Activated CD4-positive, alpha-beta T cell treated with anti-CD3 and anti-CD28 coated beads for 36 hours (primary cell): Measurements from ENCODE around the gene CES2. TPM values are rescaled to one million over a fixed set of nuclear protein-coding genes. Genes with fewer than 3 reads are reported as not detected.

Experiments
- ATAC-seq: fragments of 200-7000 bp; cut with Tn5 transposase; one replicate; pipeline ENCODE4 v1.10.0; 2021; ENCODE audit warnings: mild to moderate bottlenecking, moderate library complexity
- CTCF ChIA-PET: fragments of 350-600 bp; sonication (Branson Sonifier 250); formaldehyde crosslinking; loops from one replicate; lab custom pipeline; 2021; ENCODE audit warnings: antibody characterized with exemption; lab: Charles Lee
- POLR2A ChIA-PET: fragments of 350-600 bp; sonication (Branson Sonifier 250); formaldehyde crosslinking; loops from one replicate; lab custom pipeline; 2021; ENCODE audit warnings: antibody characterized with exemption, inconsistent platforms; lab: Charles Lee
- DNase-seq: peaks from one replicate; pipeline ENCODE4 v3.0.0-alpha.2; 2020
- H3K27ac Mint-ChIP-seq: one replicate; pipeline ENCODE4 v1.8.0; 2021; ENCODE audit warnings: mixed read lengths
- H3K27me3 Mint-ChIP-seq: one replicate; pipeline ENCODE4 v1.8.0; 2021; ENCODE audit warnings: mixed read lengths
- H3K36me3 Mint-ChIP-seq: one replicate; pipeline ENCODE4 v1.8.0; 2021; ENCODE audit warnings: low read depth, mixed read lengths
- H3K4me1 Mint-ChIP-seq: one replicate; pipeline ENCODE4 v1.8.0; 2021; ENCODE audit warnings: mixed read lengths
- H3K4me3 Mint-ChIP-seq: one replicate; pipeline ENCODE4 v1.8.0; 2021; ENCODE audit warnings: mild to moderate bottlenecking, moderate library complexity, mixed read lengths
- H3K9me3 Mint-ChIP-seq: one replicate; pipeline ENCODE4 v1.8.0; 2021; ENCODE audit warnings: low read depth, mixed read lengths
- intact Hi-C, 2 experiments: fragments of 100-400 bp; cut with DNase I in 1 of 2; cut with micrococcal nuclease in 1 of 2; formaldehyde crosslinking; loops; one replicate each; pipeline versions ENCODE4 v1.14.2 to v1.15.1; 2022 to 2024; cut with DNase I, micrococcal nuclease
- total RNA-seq, 2 experiments: library from RNA; stranded (reverse); gene quantifications; one replicate each; pipeline ENCODE4 v1.2.3, GENCODE V29; 2021

The CES2 gene
- total RNA-seq, 2 experiments from 2014 or later = 30.5 to 31.6 TPM

DNA sequence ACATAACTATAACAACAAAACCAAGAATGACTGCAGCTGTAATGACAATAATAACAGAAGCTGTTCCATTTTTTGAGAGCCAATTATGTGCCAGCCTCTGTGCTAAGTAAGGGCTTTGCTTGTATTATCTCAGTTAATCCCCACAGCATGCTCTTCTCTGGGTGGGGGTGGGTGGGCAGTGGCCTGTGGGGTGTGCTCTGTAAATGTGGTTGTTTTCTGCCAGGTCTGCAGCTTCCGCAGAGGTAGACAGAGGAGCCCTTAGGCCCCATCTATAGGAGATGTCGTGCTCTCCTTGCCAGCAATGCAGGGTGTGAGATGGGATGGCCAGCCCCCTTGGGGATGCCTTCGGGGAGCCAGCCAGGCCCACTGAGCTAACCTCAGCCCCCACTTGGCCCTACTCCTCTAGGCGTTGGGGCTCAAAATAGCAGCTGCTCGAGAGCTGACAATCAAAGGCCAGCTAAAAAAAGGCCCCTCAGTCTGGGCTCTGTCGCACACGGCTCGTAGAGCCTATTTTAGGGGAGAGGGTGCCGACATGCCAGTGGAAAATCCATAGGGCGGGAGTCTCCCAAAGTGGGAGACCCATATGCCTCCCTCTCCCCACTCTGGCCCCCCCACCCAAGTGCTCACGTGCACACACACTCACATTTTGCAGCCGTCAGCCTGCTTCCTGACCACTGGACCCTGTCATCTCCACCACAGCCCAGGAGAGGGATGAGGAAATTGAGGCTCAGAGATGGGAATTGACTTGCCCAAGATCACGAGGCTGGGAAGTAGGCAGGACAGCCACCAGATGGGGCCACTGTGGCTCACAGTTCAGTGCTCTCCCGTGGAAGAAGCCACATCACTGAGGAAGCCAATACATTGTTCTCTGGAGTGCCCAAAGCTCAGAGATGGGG is 32.4 kb upstream of the CES2 start:
- Mint-ChIP-seq H3K36me3 (no peaks in the 10 kb centered on the region), H3K27ac (no peak overlapping the region), H3K4me3 (no peak overlapping the region), H3K9me3 (no peaks in the 10 kb centered on the region), H3K4me1 (peaks cover 6% of the 10 kb centered on the region), H3K27me3 (no peaks in the 10 kb centered on the region)
- ChIA-PET CTCF (interaction anchor here (1.2 to 2.2 kb wide), 3 partner anchors 10 to 58 kb away, joined by 3 to 9 read pairs (median 5); no protein-coding TSS in a partner anchor), POLR2A (no interaction called here)
- ATAC-seq (no peak), DNase-seq (no peak)
- intact Hi-C loops = no loop called here

DNA sequence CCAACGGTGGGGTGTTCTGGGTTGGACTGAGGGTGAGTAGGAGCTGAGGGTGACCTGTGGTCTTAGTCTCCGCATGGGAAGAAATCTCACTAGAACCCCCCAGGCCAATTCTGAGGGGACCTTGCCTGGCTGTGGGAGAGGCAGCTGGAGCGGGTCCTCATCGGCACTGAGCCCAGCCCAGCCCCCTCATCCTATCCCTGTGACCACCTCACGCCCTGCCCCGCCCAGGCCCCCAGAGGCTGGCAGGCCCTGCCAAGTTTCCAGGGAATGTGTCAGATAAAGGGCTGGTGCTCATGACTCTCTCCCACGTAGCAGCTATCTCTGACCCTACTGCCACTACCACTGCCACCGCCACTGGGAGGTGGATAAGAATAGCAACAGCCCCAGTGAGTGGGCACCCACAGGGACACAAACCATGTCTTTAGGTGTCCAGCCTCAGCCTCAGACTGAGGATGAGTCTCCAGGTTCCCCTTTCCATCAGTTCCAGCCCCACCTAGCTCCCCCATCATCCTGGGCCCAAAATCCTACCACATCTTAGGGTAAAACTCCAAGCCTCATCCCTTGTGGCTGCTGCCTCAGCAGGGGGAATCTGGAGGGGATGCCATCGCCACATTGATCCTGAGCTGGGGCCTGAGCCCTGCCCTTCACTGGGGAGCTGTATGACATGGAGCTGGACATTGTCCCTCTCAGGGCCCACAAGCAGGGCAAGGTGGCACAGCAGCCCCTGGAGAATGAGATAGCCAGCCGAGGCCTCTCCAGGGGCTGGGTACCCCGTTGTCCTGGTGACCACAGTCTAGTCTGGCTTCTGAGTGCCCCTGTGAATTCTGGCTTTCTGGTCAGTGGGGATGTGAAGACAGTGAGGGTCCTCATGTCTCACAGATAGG is 31.5 kb upstream of the CES2 start:
- ChIA-PET POLR2A (no interaction called here), CTCF (interaction anchor here (0.6 to 2.2 kb wide), 4 partner anchors 9 to 57 kb away, joined by 3 to 9 read pairs (median 4); no protein-coding TSS in a partner anchor)
- DNase-seq = no peak
- no peaks in the 10 kb centered on the region for H3K36me3 Mint-ChIP-seq
- H3K4me1 Mint-ChIP-seq = peaks cover 6% of the 10 kb centered on the region
- H3K27me3 Mint-ChIP-seq = no peaks in the 10 kb centered on the region
- intact Hi-C loops = no loop called here
- H3K9me3 Mint-ChIP-seq = no peaks in the 10 kb centered on the region
- H3K4me3 Mint-ChIP-seq = no peak overlapping the region
- no peak for ATAC-seq
- no peak overlapping the region for H3K27ac Mint-ChIP-seq

DNA sequence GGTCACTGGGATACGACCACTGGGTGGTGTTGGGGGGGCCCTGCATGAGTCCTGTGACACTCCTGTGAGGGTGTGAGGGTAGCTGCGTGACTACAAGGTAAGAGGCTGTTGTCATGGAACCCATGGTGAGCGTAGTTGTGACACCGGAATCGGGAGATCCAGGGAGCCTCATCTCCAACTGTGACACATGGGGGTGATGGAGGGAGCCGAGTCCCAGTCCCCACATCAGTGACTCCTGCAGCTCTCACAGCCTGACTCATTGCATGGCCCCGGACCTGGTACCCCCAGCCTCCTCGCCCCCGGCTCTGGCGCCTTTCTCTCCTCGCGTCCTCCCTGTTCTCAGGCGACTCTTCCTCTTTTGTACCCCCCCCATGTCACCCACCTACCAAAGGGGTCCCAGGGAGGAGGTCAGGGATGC is 30.9 kb upstream of the CES2 start:
- intact Hi-C loops = no loop called here
- H3K4me3 Mint-ChIP-seq = no peak overlapping the region
- CTCF ChIA-PET = interaction anchor here (0.6 to 2.2 kb wide), 5 partner anchors 9 to 174 kb away, joined by 3 to 9 read pairs (median 3); no protein-coding TSS in a partner anchor
- no peaks in the 10 kb centered on the region for H3K36me3 Mint-ChIP-seq
- DNase-seq = no peak
- no peak for ATAC-seq
- H3K9me3 Mint-ChIP-seq = no peaks in the 10 kb centered on the region
- POLR2A ChIA-PET = no interaction called here
- peaks cover 6% of the 10 kb centered on the region for H3K4me1 Mint-ChIP-seq
- no peak overlapping the region for H3K27ac Mint-ChIP-seq
- no peaks in the 10 kb centered on the region for H3K27me3 Mint-ChIP-seq

DNA sequence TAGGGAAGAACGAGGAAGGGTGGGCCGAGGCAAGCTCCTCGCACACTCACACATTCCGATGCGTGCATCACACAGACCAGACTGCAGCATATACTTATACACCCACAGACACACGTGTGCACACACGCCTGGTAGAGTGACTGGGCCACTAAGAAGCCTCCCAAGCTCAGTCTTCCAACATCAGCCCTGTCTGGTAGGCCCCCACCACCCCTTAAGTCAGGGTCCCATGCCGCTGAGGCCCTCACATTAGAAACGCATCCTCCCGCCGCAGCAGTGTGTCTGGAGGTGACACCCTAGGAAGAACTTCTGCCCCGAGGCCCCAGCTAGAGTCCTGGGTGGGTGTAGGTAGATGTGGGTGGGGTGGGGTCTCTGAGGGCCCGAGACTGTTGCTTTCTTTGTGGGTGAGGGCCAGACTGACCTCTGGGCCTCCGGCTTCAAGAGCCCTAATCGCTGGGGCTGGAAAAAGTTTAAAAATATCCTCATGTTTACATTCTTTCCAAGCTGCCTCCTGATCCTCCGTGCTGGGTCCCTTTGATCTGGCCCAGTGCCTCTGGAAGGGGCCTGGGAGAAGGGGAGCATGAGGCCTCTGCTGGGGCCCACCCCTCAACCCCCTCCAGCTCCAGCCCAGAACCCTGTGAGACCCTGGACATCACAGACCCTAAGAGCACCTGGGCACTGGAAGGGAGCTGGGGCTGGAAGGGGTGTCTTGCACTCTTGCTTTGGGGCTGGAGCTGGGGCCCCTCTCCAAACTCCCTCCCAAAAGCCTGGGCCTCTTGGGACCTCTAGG is 30.3 kb upstream of the CES2 start:
- intact Hi-C loops = no loop called here
- H3K4me3 Mint-ChIP-seq = no peak overlapping the region
- no peaks in the 10 kb centered on the region for H3K36me3 Mint-ChIP-seq
- ChIA-PET POLR2A (interaction anchor here (1.0 kb wide), 1 partner anchor 32 kb away, joined by 3 read pairs; no protein-coding TSS in a partner anchor), CTCF (interaction anchor here (0.6 to 2.2 kb wide), 6 partner anchors 7 to 175 kb away, joined by 3 to 9 read pairs (median 4); no protein-coding TSS in a partner anchor)
- no peak overlapping the region for H3K27ac Mint-ChIP-seq
- peaks cover 6% of the 10 kb centered on the region for H3K4me1 Mint-ChIP-seq
- no peak for ATAC-seq
- no peaks in the 10 kb centered on the region for H3K27me3 Mint-ChIP-seq
- DNase-seq = no peak
- no peaks in the 10 kb centered on the region for H3K9me3 Mint-ChIP-seq

DNA sequence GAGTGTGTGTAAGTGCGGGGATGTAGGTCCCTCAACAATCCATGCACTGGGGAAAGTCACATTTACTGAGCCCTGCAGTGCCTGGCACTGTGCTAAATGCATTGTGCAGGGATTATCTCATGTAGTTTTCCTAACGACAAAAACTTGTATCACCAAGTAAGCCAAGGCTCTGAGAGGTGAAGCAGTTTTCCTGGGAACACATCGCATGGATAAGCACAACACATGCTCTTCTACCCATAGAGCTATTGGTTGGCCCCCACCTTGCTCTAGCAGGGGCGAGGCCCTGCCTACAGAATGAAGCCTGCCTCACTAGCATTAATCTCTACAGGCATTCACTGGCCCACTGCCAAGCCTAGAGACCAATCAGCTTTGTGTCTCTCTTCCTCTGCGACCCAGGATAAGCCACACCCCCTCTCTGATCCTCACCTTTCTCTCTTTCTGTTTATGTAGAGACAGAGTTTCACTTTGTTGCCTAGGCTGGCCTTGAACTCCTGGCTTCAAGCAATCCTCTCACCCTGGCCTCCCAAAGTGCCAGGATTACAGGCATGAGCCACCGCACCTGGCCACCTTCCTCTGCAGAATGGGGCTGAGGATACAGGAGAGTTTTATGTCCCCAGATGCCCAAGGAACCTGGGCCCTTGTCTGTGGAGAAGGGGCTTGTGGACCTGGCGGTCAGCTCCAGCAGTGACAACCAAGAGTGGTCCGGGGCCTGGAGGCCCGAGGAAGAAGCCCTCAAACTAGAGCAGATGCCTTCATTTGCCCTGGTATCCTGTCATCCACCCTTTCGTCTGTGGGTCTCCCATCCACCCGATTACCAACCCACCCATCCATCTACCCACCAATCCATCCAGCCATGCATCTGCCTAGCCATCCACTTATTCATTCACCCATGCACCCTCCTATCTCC is 29.4 kb upstream of the CES2 start:
- intact Hi-C loops = no loop called here
- POLR2A ChIA-PET = interaction anchor here (1.0 kb wide), 1 partner anchor 33 kb away, joined by 3 read pairs; no protein-coding TSS in a partner anchor

DNA sequence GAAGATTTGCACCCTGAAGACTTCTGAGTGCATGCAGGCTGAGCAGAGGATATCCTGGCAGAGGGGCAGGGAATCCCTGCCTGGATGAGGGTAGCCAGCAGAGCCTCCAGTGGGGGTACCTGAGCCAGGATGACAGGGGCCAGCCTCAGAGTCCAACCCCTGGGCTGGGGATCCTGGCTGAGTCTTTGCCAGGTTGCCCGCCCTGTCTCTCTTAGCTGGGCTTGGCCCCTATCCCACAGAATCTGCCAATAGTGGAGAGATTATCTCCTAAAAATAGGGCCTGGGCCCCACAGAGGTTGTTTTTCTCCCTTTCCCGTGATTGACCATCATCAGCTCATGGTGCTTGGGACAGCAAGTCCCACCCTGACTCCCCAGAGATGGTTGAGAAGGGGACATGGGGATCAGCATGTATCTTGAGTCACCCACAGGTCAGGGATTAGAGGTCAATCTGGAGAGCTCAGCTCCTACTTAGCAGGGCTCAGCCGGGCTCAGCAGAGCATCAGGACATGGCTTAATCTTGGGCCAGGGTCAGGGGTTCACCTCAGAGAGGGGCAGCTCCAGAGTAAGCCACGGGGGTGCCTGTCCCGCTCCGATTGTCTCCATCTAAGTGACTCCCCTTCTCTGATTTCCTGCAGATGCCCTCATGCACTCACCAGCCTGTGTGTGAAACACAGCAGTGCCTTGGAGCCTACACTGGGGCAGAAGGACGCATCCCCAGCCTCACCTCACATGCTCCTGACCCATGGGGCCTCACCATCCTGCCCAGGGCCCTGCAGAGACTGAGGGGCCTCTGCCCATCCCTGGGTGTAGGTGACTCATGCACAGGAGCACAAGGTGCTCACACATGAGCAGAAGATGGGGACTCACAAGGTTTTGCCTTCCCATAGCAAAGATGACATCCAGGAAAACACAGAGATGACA is 28.1 kb upstream of the CES2 start:
- no peaks in the 10 kb centered on the region for H3K9me3 Mint-ChIP-seq
- no peaks in the 10 kb centered on the region for H3K36me3 Mint-ChIP-seq
- H3K27ac Mint-ChIP-seq = no peak overlapping the region
- CTCF ChIA-PET = interaction anchor here (0.6 to 1.7 kb wide), 5 partner anchors 10 to 175 kb away, joined by 3 to 7 read pairs (median 6); partner anchors contain the start of gene NAE1
- H3K4me1 Mint-ChIP-seq = peaks cover 6% of the 10 kb centered on the region
- no peak for DNase-seq
- no peak overlapping the region for H3K4me3 Mint-ChIP-seq
- no peak for ATAC-seq
- no peaks in the 10 kb centered on the region for H3K27me3 Mint-ChIP-seq
- intact Hi-C loops = no loop called here
- POLR2A ChIA-PET = no interaction called here

More for the DNA sequence above, 29.4 kb upstream of the CES2 start:
- CTCF ChIA-PET = interaction anchor here (0.7 to 1.7 kb wide), 5 partner anchors 8 to 39 kb away, joined by 3 to 7 read pairs (median 4); no protein-coding TSS in a partner anchor
- Mint-ChIP-seq H3K27me3 (no peaks in the 10 kb centered on the region), H3K4me3 (no peak overlapping the region), H3K9me3 (no peaks in the 10 kb centered on the region), H3K4me1 (peaks cover 6% of the 10 kb centered on the region), H3K27ac (no peak overlapping the region), H3K36me3 (no peaks in the 10 kb centered on the region)
- peak; percentile 78 for ATAC-seq
- peak; percentile 75 for DNase-seq

DNA sequence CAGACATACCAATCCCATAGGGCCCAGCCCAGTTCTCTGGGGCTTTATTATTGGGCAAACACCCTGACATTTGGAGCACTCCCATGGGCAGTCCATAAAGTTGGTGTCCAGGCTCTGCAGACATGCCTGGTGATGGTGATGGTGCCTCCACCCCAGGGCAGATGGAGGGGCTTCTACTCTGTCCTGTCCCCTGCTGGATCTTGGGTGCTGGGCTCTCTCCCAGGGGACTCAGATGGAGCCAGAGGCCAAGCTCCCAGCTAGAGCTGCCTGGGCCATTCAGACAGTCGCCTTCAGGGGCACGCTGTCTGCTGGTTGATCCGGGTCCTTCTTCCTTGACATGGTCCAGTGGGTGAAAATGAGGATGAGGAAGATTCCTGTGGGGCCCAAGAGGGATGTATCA is 27.2 kb upstream of the CES2 start:
- POLR2A ChIA-PET = no interaction called here
- Mint-ChIP-seq H3K4me3 (no peak overlapping the region), H3K9me3 (no peaks in the 10 kb centered on the region), H3K36me3 (no peaks in the 10 kb centered on the region), H3K27me3 (no peaks in the 10 kb centered on the region), H3K4me1 (peaks cover 6% of the 10 kb centered on the region), H3K27ac (no peak overlapping the region)
- intact Hi-C loops = no loop called here
- no peak for DNase-seq
- no peak for ATAC-seq
- CTCF ChIA-PET = interaction anchor here (1.3 kb wide), 2 partner anchors 12 to 25 kb away, joined by 4 to 6 read pairs; no protein-coding TSS in a partner anchor

DNA sequence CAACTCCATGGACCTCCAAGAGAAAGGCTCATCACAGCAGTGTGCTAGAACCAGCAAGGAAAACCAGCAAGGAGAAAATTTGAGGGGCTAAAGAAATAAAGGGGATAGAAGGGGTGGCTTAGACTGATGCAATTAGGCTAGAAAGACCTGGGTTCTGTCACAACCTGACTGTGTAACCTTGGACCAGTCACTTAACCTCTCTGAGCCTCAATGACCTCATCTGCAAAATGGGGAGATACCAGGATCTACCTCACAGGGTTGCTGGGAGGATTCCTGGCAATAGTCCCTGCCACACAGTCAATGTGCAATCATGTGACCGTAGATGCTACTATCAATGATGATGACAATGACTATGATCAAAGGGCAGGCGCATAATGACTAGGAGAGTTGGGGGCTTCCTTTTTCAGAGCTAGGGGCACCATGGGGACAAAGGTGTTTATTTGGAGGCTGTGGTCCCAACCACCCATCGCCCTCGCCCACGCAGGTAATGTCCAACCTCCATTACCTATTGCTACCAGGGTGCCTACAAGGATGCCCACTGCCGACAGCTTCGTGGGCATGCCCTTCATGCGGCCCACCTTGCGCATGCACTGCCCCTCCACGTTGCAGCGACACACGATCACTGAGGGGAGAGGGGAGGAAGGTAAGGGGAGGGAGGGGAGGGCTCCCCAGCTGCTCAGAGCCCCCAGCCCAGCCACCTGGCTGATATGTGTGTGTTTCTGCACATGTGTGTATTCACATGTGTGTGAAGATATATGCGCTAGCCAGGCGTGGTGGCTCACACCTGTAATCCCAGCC is 26.4 kb upstream of the CES2 start:
- Mint-ChIP-seq H3K4me1 (peaks cover 6% of the 10 kb centered on the region), H3K36me3 (no peaks in the 10 kb centered on the region), H3K27ac (no peak overlapping the region), H3K4me3 (no peak overlapping the region), H3K9me3 (no peaks in the 10 kb centered on the region), H3K27me3 (no peaks in the 10 kb centered on the region)
- ChIA-PET CTCF (interaction anchor here (0.6 to 1.3 kb wide), 6 partner anchors 14 to 185 kb away, joined by 3 to 8 read pairs (median 3); no protein-coding TSS in a partner anchor), POLR2A (interaction anchor here (0.6 kb wide), 1 partner anchor 28 kb away, joined by 4 read pairs; no protein-coding TSS in a partner anchor)
- no peak for DNase-seq
- ATAC-seq = no peak
- intact Hi-C loops = no loop called here
